ENCODE results near the gene XYLT1. TPM values are rescaled to one million over a fixed set of nuclear protein-coding genes. Genes with fewer than 3 reads are reported as not detected.
"Not testable (repeated sequence)": the region's sequence is repeated elsewhere in the genome, so short reads cannot be mapped to it uniquely, and the experiment has no call there.

Gene XYLT1
- total RNA-seq, 4 donors from 2014 or later: 6.6 to 17.2 (median 10.0) TPM

GRCh38 chr16:17309510-17309909 lies 161.2 kb downstream of the XYLT1 start:
- 84 to 94% methylated on average over 3 of the region's 3 CpGs for WGBS, 2 donors
- H3K4me1 ChIP-seq: peaks cover 20 to 69% (median 37%) of the 10 kb centered on the region in 3 donors
- H3K27ac ChIP-seq: peak overlapping the region in 2 of 4 donors; percentile 31 to 87

DNA sequence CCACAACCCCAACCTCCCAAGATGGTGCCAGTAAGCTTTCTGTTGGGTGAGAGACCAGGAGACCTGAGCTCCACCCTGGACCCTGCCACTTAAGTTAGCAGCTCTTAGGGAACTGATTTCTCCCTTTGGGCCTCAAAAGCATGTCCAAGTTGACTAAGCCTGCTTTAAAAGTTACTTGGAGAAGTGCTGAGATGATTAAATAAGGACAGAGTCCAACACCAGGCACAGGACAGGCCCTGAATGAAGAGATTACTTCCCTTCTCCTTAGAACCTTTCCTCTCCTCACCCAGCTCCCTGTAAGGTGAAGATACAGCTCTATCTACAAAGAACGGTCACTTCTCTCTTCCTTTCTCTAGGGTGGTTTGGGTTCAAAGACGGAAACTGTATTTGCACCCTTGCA lies 162.6 kb downstream of the XYLT1 start:
- H3K27ac ChIP-seq: no peak overlapping the region

More at GRCh38 chr16:17309510-17309909, 161.2 kb downstream of the XYLT1 start:
- intact Hi-C loops (cut with DNase I): no loop called here
- H3K36me3 ChIP-seq: no peaks in the 10 kb centered on the region
- peaks cover 0 to 9% (median 0%) of the 10 kb centered on the region in 3 donors for H3K9me3 ChIP-seq
- TF ChIP-seq POLR2A (IDR thresholded peaks at IDR 0.05) (no peak), CTCF (IDR thresholded peaks at IDR 0.05) (no peak)
- no peaks in the 10 kb centered on the region for H3K27me3 ChIP-seq
- DNase-seq: no peak
- no peak overlapping the region for H3K4me3 ChIP-seq

GRCh38 chr16:17307504-17307903 lies 163.3 kb downstream of the XYLT1 start:
- WGBS, 2 donors: 92% methylated on average over 1 of the region's 1 CpG; no CpG with 5 or more reads in 1 of the 2 donors
- no peak overlapping the region for H3K27ac ChIP-seq
- intact Hi-C loops (cut with DNase I): no loop called here

More for the DNA sequence above, 162.6 kb downstream of the XYLT1 start:
- no peak for DNase-seq
- H3K36me3 ChIP-seq: no peaks in the 10 kb centered on the region
- peaks cover 19 to 69% (median 40%) of the 10 kb centered on the region in 3 donors for H3K4me1 ChIP-seq
- TF ChIP-seq POLR2A (IDR thresholded peaks at IDR 0.05): no peak
- no peak for TF ChIP-seq CTCF (IDR thresholded peaks at IDR 0.05)
- H3K27me3 ChIP-seq: no peaks in the 10 kb centered on the region
- WGBS, 2 donors: 91 to 97% methylated on average over 2 of the region's 2 CpGs
- no peak overlapping the region for H3K4me3 ChIP-seq
- H3K9me3 ChIP-seq: peaks cover 0 to 9% (median 0%) of the 10 kb centered on the region in 3 donors
- intact Hi-C loops (cut with DNase I): no loop called here

DNA sequence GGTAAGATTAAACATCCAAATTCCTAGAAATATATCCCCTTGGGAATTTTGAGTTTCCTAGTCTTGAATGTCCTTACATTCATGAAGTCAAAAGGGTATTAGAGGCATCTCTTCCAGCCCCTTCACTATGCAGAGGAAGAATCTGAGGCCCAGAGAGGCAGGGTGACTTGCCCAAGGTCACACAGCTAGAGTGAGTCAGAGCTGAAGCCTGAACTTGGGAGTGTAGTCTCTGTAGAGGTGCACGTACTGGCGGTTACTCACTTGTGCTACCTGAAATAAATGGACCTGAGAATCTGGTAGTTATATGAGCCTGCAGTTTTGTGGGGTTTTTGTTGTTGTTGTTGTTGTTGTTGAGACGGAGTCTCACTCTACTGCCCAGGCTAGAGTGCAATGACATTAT lies 164.0 kb downstream of the XYLT1 start:
- TF ChIP-seq CTCF (IDR thresholded peaks at IDR 0.05) (no peak), POLR2A (IDR thresholded peaks at IDR 0.05) (no peak)

More at GRCh38 chr16:17307504-17307903, 163.3 kb downstream of the XYLT1 start:
- no peak for DNase-seq
- Histone ChIP-seq H3K4me3 (no peak overlapping the region), H3K9me3 (peaks cover 0 to 9% (median 0%) of the 10 kb centered on the region in 3 donors), H3K4me1 (peaks cover 12 to 69% (median 40%) of the 10 kb centered on the region in 3 donors), H3K36me3 (no peaks in the 10 kb centered on the region), H3K27me3 (no peaks in the 10 kb centered on the region)
- no peak for TF ChIP-seq CTCF (IDR thresholded peaks at IDR 0.05)
- no peak for TF ChIP-seq POLR2A (IDR thresholded peaks at IDR 0.05)

GRCh38 chr16:17306211-17306610 lies 164.5 kb downstream of the XYLT1 start:
- H3K9me3 ChIP-seq; DNase-seq; H3K4me3 ChIP-seq; H3K36me3 ChIP-seq; intact Hi-C loops (cut with DNase I); H3K27me3 ChIP-seq: not testable (repeated sequence)
- H3K4me1 ChIP-seq: peaks cover 14 to 69% (median 45%) of the 10 kb centered on the region in 3 donors
- peak overlapping the region; percentile 53 to 90 (median 83) for H3K27ac ChIP-seq
- 86 to 87% methylated on average over 9 of the region's 9 CpGs for WGBS, 2 donors

More for the DNA sequence above, 164.0 kb downstream of the XYLT1 start:
- peaks cover 14 to 69% (median 43%) of the 10 kb centered on the region in 3 donors for H3K4me1 ChIP-seq
- peak overlapping the region in 2 of 4 donors; percentile 88 to 90 for H3K27ac ChIP-seq
- H3K4me3 ChIP-seq: no peak overlapping the region
- 77 to 79% methylated on average over 3 of the region's 3 CpGs for WGBS, 2 donors
- intact Hi-C loops (cut with DNase I): no loop called here
- no peaks in the 10 kb centered on the region for H3K27me3 ChIP-seq
- H3K36me3 ChIP-seq: no peaks in the 10 kb centered on the region
- peaks cover 0 to 8% (median 0%) of the 10 kb centered on the region in 3 donors for H3K9me3 ChIP-seq
- no peak for DNase-seq

Data from esophagus squamous epithelium (tissue), 5 donors.